GM12878 (cell line): ENCODE data around the gene LOX. TPM values are rescaled to one million over a fixed set of nuclear protein-coding genes. Genes with fewer than 3 reads are reported as not detected.

Experiments
- polyA plus RNA-seq, 11 experiments: library from polyadenylated mRNA; depleted of rRNA in 4 of 11; unstranded in 6 of 11; stranded (reverse) in 5 of 11; fragments of >200 nt; fragmentation: Nextera tagmentation in 4 of 11; fragmentation: Illumina TruSeq in 1 of 11; extraction: Ambion mirVana in 4 of 11; extraction: Trizol in 1 of 11; gene quantifications; 1 replicate in 1 of 11; 2 replicates in 10 of 11; pipeline versions ENCODE4 v1.2.1 to v1.2.3, GENCODE V29; 2011 to 2016; ENCODE audit warnings: inconsistent platforms in 2 of 11, missing spikeins in 2 of 11, low read depth in 1 of 11
- total RNA-seq, 4 experiments: library from RNA; depleted of rRNA in 3 of 4; stranded (reverse); fragments of >200 nt in 3 of 4; fragmentation: Illumina TruSeq in 1 of 4; extraction: Trizol in 1 of 4; gene quantifications; 2 replicates each; pipeline versions ENCODE4 v1.2.1 to v1.2.3, GENCODE V29; 2013 to 2021

LOX gene
- total and polyA plus RNA-seq, 10 of the 15 experiments (the other 5 are each of a cell fraction or from before 2014, with no cell fraction given): 0.03 to 0.69 (median 0.07) TPM; not detected in 1

Other genes starting within 250 kb of the LOX start
- not detected in 2 replicates for gene FTMT, start 226.4 kb downstream of the LOX start, total RNA-seq (2014; rRNA removed)
- gene FTMT, start 226.4 kb downstream of the LOX start, total RNA-seq (2014; rRNA removed; fragmentation: Illumina TruSeq; extraction: Trizol): not detected in 2 replicates
- not detected in 2 replicates for gene FTMT, start 226.4 kb downstream of the LOX start, total RNA-seq (2021)
- not detected in 2 replicates for gene FTMT, start 226.4 kb downstream of the LOX start, polyA plus RNA-seq (2011; rRNA removed)
- not detected in 2 replicates for gene FTMT, start 226.4 kb downstream of the LOX start, polyA plus RNA-seq (2014; fragmentation: Illumina TruSeq; extraction: Trizol)
- not detected for gene FTMT, start 226.4 kb downstream of the LOX start, polyA plus RNA-seq (2014; fragmentation: Nextera tagmentation; extraction: Ambion mirVana)
- not detected in 2 replicates for gene FTMT, start 226.4 kb downstream of the LOX start, polyA plus RNA-seq (2014; rRNA removed)
- gene FTMT, start 226.4 kb downstream of the LOX start, polyA plus RNA-seq (2016; fragmentation: Nextera tagmentation; extraction: Ambion mirVana): not detected
- gene SRFBP1, start 116.3 kb downstream of the LOX start, total RNA-seq (2014; rRNA removed): 13.0 and 15.1 TPM in 2 replicates
- 25.3 and 26.0 TPM in 2 replicates for gene SRFBP1, start 116.3 kb downstream of the LOX start, total RNA-seq (2014; rRNA removed; fragmentation: Illumina TruSeq; extraction: Trizol)
- gene SRFBP1, start 116.3 kb downstream of the LOX start, total RNA-seq (2021): 12.1 and 13.0 TPM in 2 replicates
- 8.5 and 14.8 TPM in 2 replicates for gene SRFBP1, start 116.3 kb downstream of the LOX start, polyA plus RNA-seq (2011; rRNA removed)
- gene SRFBP1, start 116.3 kb downstream of the LOX start, polyA plus RNA-seq (2014; fragmentation: Illumina TruSeq; extraction: Trizol): 14.3 and 18.6 TPM in 2 replicates
- gene SRFBP1, start 116.3 kb downstream of the LOX start, polyA plus RNA-seq (2014; fragmentation: Nextera tagmentation; extraction: Ambion mirVana): 10 to 100 TPM; 11.4 to 19.2 TPM
- gene SRFBP1, start 116.3 kb downstream of the LOX start, polyA plus RNA-seq (2014; rRNA removed): 6.3 and 8.9 TPM in 2 replicates
- gene SRFBP1, start 116.3 kb downstream of the LOX start, polyA plus RNA-seq (2016; fragmentation: Nextera tagmentation; extraction: Ambion mirVana): 10 to 100 TPM; 16.0 to 18.2 TPM
- 0.06 TPM in 1 of 2 replicates, not detected in the other for gene ZNF474, start 51.3 kb upstream of the LOX start, total RNA-seq (2014; rRNA removed)
- 0.09 TPM in 1 of 2 replicates, not detected in the other for gene ZNF474, start 51.3 kb upstream of the LOX start, total RNA-seq (2014; rRNA removed; fragmentation: Illumina TruSeq; extraction: Trizol)
- gene ZNF474, start 51.3 kb upstream of the LOX start, total RNA-seq (2021): not detected in 2 replicates
- 0.14 and 0.15 TPM in 2 replicates for gene ZNF474, start 51.3 kb upstream of the LOX start, polyA plus RNA-seq (2011; rRNA removed)
- 0.10 TPM in 1 of 2 replicates, not detected in the other for gene ZNF474, start 51.3 kb upstream of the LOX start, polyA plus RNA-seq (2014; fragmentation: Illumina TruSeq; extraction: Trizol)
- gene ZNF474, start 51.3 kb upstream of the LOX start, polyA plus RNA-seq (2014; fragmentation: Nextera tagmentation; extraction: Ambion mirVana): under 1 TPM; 0.11 to 0.13 TPM
- 0.05 and 0.97 TPM in 2 replicates for gene ZNF474, start 51.3 kb upstream of the LOX start, polyA plus RNA-seq (2014; rRNA removed)
- gene ZNF474, start 51.3 kb upstream of the LOX start, polyA plus RNA-seq (2016; fragmentation: Nextera tagmentation; extraction: Ambion mirVana): under 1 TPM in 1 of 2 experiments, not detected in 1; 0.14 TPM
- 0.05 and 0.62 TPM in 2 replicates for gene SNCAIP, start 234.0 kb upstream of the LOX start, total RNA-seq (2014; rRNA removed)
- 0.09 and 0.22 TPM in 2 replicates for gene SNCAIP, start 234.0 kb upstream of the LOX start, total RNA-seq (2014; rRNA removed; fragmentation: Illumina TruSeq; extraction: Trizol)
- 0.27 and 0.31 TPM in 2 replicates for gene SNCAIP, start 234.0 kb upstream of the LOX start, total RNA-seq (2021)
- gene SNCAIP, start 234.0 kb upstream of the LOX start, polyA plus RNA-seq (2011; rRNA removed): 0.12 and 0.16 TPM in 2 replicates
- gene SNCAIP, start 234.0 kb upstream of the LOX start, polyA plus RNA-seq (2014; fragmentation: Illumina TruSeq; extraction: Trizol): 0.06 and 0.16 TPM in 2 replicates
- under 1 TPM in 1 of 2 experiments, not detected in 1; 0.03 TPM for gene SNCAIP, start 234.0 kb upstream of the LOX start, polyA plus RNA-seq (2014; fragmentation: Nextera tagmentation; extraction: Ambion mirVana)
- gene SNCAIP, start 234.0 kb upstream of the LOX start, polyA plus RNA-seq (2014; rRNA removed): 0.14 and 0.27 TPM in 2 replicates
- gene SNCAIP, start 234.0 kb upstream of the LOX start, polyA plus RNA-seq (2016; fragmentation: Nextera tagmentation; extraction: Ambion mirVana): under 1 TPM; 0.15 to 0.25 TPM